HL-60 (cell line): Measurements from ENCODE around the gene GM2A.

Experiments used
- GABPA ChIP-seq: IDR thresholded peaks from 2 replicates; pipeline ENCODE4 v1.6.1; 2012; ENCODE audit warnings: low read depth
- POLR2AphosphoS5 ChIP-seq: IDR thresholded peaks from 2 replicates; pipeline ENCODE4 v1.6.1; 2012; ENCODE audit warnings: low read depth
- TF ChIP-seq, protein P1 (sequence below): IDR thresholded peaks from one replicate; pipeline ENCODE4 v1.5.1; 2011; ENCODE audit warnings: low read length, control low read depth, inconsistent platforms; ENCODE audit not compliant: insufficient read depth

GRCh38 chr5:151225071-151225470, 27.9 kb upstream of the GM2A start:
- TF ChIP-seq, protein P1, sequence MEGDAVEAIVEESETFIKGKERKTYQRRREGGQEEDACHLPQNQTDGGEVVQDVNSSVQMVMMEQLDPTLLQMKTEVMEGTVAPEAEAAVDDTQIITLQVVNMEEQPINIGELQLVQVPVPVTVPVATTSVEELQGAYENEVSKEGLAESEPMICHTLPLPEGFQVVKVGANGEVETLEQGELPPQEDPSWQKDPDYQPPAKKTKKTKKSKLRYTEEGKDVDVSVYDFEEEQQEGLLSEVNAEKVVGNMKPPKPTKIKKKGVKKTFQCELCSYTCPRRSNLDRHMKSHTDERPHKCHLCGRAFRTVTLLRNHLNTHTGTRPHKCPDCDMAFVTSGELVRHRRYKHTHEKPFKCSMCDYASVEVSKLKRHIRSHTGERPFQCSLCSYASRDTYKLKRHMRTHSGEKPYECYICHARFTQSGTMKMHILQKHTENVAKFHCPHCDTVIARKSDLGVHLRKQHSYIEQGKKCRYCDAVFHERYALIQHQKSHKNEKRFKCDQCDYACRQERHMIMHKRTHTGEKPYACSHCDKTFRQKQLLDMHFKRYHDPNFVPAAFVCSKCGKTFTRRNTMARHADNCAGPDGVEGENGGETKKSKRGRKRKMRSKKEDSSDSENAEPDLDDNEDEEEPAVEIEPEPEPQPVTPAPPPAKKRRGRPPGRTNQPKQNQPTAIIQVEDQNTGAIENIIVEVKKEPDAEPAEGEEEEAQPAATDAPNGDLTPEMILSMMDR: no peak
- TF ChIP-seq POLR2AphosphoS5: no peak
- TF ChIP-seq GABPA: no peak
